T-cell (primary cell): ENCODE measurements around the gene SRRM3. TPM values are rescaled to one million over a fixed set of nuclear protein-coding genes. Genes with fewer than 3 reads are reported as not detected.
"Not testable (repeated sequence)": the region's sequence is repeated elsewhere in the genome, so short reads cannot be mapped to it uniquely, and the experiment has no call there.

Experiments
- ATAC-seq, 4 experiments: fragments of 200-7000 bp in 3 of 4; fragments of 150-1000 bp in 1 of 4; cut with Tn5 transposase; replicated peaks in 1 of 4; 1 replicate in 3 of 4; 2 replicates in 1 of 4; pipeline ENCODE4 v1.10.0; 2021; ENCODE audit warnings: moderate library complexity in 3 of 4, mild to moderate bottlenecking in 2 of 4, moderate number of reproducible peaks in 1 of 4
- CTCF ChIA-PET, 2 donors: fragments of 300-600 bp; sonication (Branson Sonifier 250); formaldehyde crosslinking; loops; one replicate each; lab custom pipeline; 2022; ENCODE audit warnings: antibody characterized with exemption in 2 of 2; lab: Charles Lee
- POLR2A ChIA-PET, 2 donors: fragments of 300-600 bp; sonication (Branson Sonifier 250); formaldehyde crosslinking; loops; one replicate each; lab custom pipeline; 2022; ENCODE audit warnings: antibody characterized with exemption in 2 of 2; lab: Charles Lee
- DNase-seq, 35 experiments: peaks; one replicate each; pipeline versions ENCODE4 v3.0.0 to v3.0.0-alpha.2; 2013 to 2023
- H3K27ac ChIP-seq: one replicate; pipeline ENCODE4 v1.5.1; 2013; ENCODE audit warnings: low read length
- H3K27me3 ChIP-seq, 2 experiments: replicated peaks in 1 of 2; 1 replicate in 1 of 2; 2 replicates in 1 of 2; pipeline versions ENCODE4 v1.6.1 to v1.7.0; 2013; ENCODE audit warnings: low read length in 1 of 2, mixed read lengths in 1 of 2; ENCODE audit not compliant: control insufficient read depth in 2 of 2, insufficient read depth in 2 of 2; ENCODE audit errors: extremely low read depth in 1 of 2
- H3K36me3 ChIP-seq, 2 donors: 1 replicate in 1 of 2; 2 replicates in 1 of 2; pipeline versions ENCODE4 v1.6.1 to v1.7.0; 2013; ENCODE audit warnings: low read length in 1 of 2; ENCODE audit not compliant: control insufficient read depth in 2 of 2, insufficient read depth in 1 of 2; ENCODE audit errors: extremely low read depth in 1 of 2
- H3K4me1 ChIP-seq, 2 experiments: 1 replicate in 1 of 2; 2 replicates in 1 of 2; pipeline versions ENCODE4 v1.6.1 to v1.7.0; 2013; ENCODE audit warnings: low read length in 2 of 2, mixed read lengths in 1 of 2; ENCODE audit not compliant: insufficient read depth in 2 of 2, control insufficient read depth in 1 of 2; ENCODE audit errors: extremely low read depth in 1 of 2
- H3K4me3 ChIP-seq, 2 donors: 1 replicate in 1 of 2; 2 replicates in 1 of 2; pipeline versions ENCODE4 v1.5.1 to v1.7.0; 2013; ENCODE audit warnings: mild to moderate bottlenecking in 2 of 2, low read length in 1 of 2, moderate library complexity in 1 of 2; ENCODE audit not compliant: control insufficient read depth in 1 of 2; ENCODE audit errors: extremely low read depth in 1 of 2
- H3K9me3 ChIP-seq: 2 replicates; pipeline ENCODE4 v1.7.0; 2013
- H3K27ac Mint-ChIP-seq, 2 donors: one replicate each; pipeline ENCODE4 v1.8.0; 2020 to 2021; ENCODE audit warnings: mild to moderate bottlenecking in 2 of 2, mixed read lengths in 2 of 2
- H3K27me3 Mint-ChIP-seq, 2 donors: one replicate each; pipeline ENCODE4 v1.8.0; 2021 to 2022; ENCODE audit warnings: mixed read lengths in 2 of 2
- H3K36me3 Mint-ChIP-seq: one replicate; pipeline ENCODE4 v1.8.0; 2021; ENCODE audit warnings: mixed read lengths
- H3K4me1 Mint-ChIP-seq, 3 donors: one replicate each; pipeline ENCODE4 v1.8.0; 2020 to 2022; ENCODE audit warnings: mixed read lengths in 3 of 3, mild to moderate bottlenecking in 1 of 3
- H3K4me3 Mint-ChIP-seq, 3 donors: one replicate each; pipeline ENCODE4 v1.8.0; 2020 to 2022; ENCODE audit warnings: mild to moderate bottlenecking in 3 of 3, mixed read lengths in 3 of 3, moderate library complexity in 3 of 3
- H3K9me3 Mint-ChIP-seq, 3 donors: one replicate each; pipeline ENCODE4 v1.8.0; 2020 to 2022; ENCODE audit warnings: mixed read lengths in 3 of 3
- whole genome bisulfite sequencing: methylation state at CpG from one replicate; pipeline ENCODE4 v1.1.5; 2013; ENCODE audit warnings: missing lambda C conversion rate; ENCODE audit not compliant: insufficient coverage; 5-methylcytosine and 5-hydroxymethylcytosine counted together
- total RNA-seq, 35 experiments: library from RNA in 6 of 35; stranded (reverse) in 6 of 35; fragments of 120-200 nt in 1 of 35; gene quantifications; one replicate each; pipeline versions ENCODE4 v1.2.1 to v1.2.4 and lab custom pipeline; 2013 to 2026

Gene SRRM3
- total RNA-seq, 5 donors from 2014 or later (not counting 1 experiment from before 2014, with no cell fraction given), result not detected

DNA sequence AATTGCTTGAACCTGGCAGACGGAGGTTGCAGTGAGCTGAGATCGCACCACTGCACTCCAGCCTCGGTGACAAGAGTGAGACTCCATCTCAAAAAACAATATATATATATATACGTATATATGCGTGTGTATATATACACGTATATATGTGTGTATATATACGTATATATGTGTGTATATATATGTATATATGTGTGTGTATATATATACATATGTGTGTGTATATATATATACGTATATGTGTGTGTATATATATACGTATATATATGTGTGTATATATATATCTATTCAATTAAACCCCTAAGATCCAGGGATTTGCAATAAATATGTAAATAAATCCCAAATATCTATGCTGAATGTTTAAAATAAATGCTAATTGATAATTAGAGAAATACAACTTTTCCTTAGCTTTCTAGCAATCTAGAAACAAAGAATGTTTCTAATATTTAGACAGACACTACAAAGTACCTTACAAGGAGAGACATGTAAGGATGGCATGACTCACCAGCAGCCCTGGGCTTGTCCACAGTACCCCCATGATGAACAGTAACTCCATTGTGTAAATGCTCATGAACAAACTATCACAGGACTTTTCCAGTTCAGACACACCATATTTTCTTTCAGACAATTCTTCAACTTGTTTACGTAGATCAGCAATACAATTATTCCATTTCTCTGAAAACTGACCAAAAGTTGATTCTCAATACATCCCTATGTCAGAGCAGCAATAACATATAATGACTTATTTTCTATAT, 39.1 kb upstream of the SRRM3 start:
- DNase-seq, H3K9me3 ChIP-seq, H3K36me3 ChIP-seq, H3K4me1 Mint-ChIP-seq, CTCF ChIA-PET, H3K27me3 ChIP-seq, H3K9me3 Mint-ChIP-seq, POLR2A ChIA-PET, ATAC-seq, H3K27ac Mint-ChIP-seq, H3K27ac ChIP-seq, H3K4me3 ChIP-seq, H3K4me3 Mint-ChIP-seq, H3K27me3 Mint-ChIP-seq, H3K36me3 Mint-ChIP-seq: not testable (repeated sequence)
- H3K4me1 ChIP-seq, result peaks cover 0 to 15% of the 10 kb centered on the region in 2 experiments
- WGBS, result 86% methylated on average over 1 of the region's 10 CpGs

DNA sequence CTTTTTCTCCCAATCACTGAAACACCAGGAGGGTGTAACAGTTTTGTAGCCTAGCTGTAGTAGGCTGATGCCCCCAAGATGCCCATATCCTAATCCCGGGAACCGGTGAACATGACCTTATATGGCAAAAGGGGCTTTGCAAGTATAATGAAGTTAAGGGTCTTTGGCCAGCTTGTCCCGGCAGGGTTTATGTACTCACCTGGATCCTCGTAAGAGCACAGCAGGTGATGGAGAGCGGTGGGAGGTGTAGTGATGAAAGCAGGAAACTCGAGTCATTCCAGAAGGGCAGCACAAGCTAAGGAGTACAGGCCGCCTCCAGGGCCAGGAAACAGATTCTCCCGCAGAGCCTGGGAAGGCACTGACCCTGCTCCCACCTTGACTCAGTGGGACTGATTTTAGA, 37.9 kb upstream of the SRRM3 start:
- DNase-seq, H3K4me1 Mint-ChIP-seq, H3K27me3 Mint-ChIP-seq, H3K27ac Mint-ChIP-seq, H3K9me3 ChIP-seq, CTCF ChIA-PET, ATAC-seq, H3K36me3 Mint-ChIP-seq, H3K9me3 Mint-ChIP-seq, POLR2A ChIA-PET, H3K4me3 Mint-ChIP-seq, H3K27me3 ChIP-seq, H3K4me3 ChIP-seq, H3K27ac ChIP-seq, H3K36me3 ChIP-seq: not testable (repeated sequence)
- H3K4me1 ChIP-seq, result peaks cover 0 to 15% of the 10 kb centered on the region in 2 experiments
- 80% methylated on average over 4 of the region's 8 CpGs for WGBS

DNA sequence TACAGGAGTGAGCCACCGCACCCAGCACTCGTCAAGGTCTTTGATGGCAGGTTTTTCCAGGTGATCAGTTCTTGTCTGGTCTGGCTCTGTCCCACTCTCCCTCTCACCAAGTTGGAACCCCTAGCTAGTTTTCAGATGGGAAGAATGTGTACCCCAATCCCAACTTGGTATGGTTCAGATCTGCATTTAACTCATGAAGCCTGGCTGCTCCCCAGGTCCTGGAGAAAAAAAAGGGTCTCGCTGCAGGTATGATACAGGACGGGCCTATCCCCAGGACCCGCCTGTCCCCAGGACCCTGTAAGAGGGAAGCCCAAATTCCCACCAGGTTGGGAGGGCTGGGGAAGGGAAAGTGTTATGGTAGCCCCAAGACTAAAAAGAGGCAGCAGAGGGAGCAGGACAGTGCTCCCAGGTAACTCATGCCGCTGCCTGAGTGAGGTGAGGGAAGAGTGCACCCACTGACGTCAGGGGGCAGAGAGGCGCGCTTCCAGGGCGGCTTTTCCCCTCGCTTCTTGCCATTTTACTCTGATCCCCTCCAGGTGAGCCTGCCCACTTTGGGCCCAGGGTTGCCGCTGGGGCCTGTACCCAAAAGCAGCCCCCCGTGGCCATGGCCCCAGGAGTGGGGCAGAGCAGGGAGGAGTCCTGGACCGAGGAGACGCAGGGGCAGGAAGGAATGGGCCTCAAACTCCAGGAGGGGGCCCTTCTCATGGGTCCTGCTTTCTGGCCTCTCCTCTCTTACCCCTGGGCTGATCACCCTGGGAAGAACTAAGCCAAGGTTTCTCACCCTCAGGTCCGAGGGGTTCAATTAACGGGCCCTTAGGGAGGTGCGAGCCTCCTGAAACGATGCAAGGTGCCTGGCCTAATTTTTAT, 36.4 kb upstream of the SRRM3 start:
- H3K9me3 Mint-ChIP-seq, result no peaks in the 10 kb centered on the region
- 100% methylated on average over 5 of the region's 19 CpGs for WGBS
- Histone ChIP-seq H3K4me1 (peaks cover 0 to 15% of the 10 kb centered on the region in 2 experiments), H3K27ac (no peak overlapping the region), H3K27me3 (peaks cover 0 to 6% of the 10 kb centered on the region in 2 experiments), H3K9me3 (no peaks in the 10 kb centered on the region), H3K4me3 (no peak overlapping the region), H3K36me3 (no peaks in the 10 kb centered on the region)
- ChIA-PET POLR2A (no interaction called here), CTCF (interaction anchor here in 1 of 2 donors (0.6 kb wide), 1 partner anchor 14 kb away, joined by 5 read pairs; no protein-coding TSS in a partner anchor)
- ATAC-seq, result no peak
- H3K36me3 Mint-ChIP-seq, result no peaks in the 10 kb centered on the region
- H3K4me3 Mint-ChIP-seq, result peak overlapping the region in 2 of 3 donors; percentile 13 to 31
- DNase-seq, result no peak
- no peak overlapping the region for H3K27ac Mint-ChIP-seq
- H3K27me3 Mint-ChIP-seq, result no peaks in the 10 kb centered on the region
- H3K4me1 Mint-ChIP-seq, result peaks cover 0 to 6% (median 6%) of the 10 kb centered on the region in 3 donors

DNA sequence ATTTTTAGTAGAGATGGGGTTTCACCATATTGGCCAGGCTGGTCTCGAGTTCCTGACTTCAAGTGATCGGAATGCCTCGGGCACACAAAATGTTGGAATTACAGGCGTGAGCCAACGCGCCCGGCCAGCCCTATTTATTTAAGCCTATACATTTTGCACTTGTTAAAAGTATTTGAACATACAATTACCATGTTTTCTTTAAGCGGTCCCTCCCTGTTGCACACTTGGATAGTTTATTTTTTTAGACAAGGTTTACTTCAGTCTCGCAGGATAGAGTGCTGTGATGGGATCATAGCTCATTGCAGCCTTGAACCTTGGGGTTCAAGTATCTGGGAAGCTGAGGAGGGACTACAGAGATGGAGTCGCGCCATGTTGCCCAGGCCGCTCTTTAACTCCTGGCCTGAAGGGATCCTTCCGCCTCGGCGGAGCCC, 35.7 kb upstream of the SRRM3 start:
- H3K27me3 ChIP-seq, result peaks cover 0 to 3% of the 10 kb centered on the region in 2 experiments
- 88% methylated on average over 8 of the region's 15 CpGs for WGBS
- H3K36me3 Mint-ChIP-seq, result no peaks in the 10 kb centered on the region
- no peak for DNase-seq
- H3K9me3 ChIP-seq, result no peaks in the 10 kb centered on the region
- H3K4me1 Mint-ChIP-seq, result peaks cover 0 to 6% (median 6%) of the 10 kb centered on the region in 3 donors
- H3K27ac ChIP-seq, result peak overlapping the region; percentile 90
- no peaks in the 10 kb centered on the region for H3K27me3 Mint-ChIP-seq
- H3K9me3 Mint-ChIP-seq, result no peaks in the 10 kb centered on the region
- peak overlapping the region; percentile 85 to 92 for H3K27ac Mint-ChIP-seq
- H3K36me3 ChIP-seq, result no peaks in the 10 kb centered on the region
- ChIA-PET POLR2A (interaction anchor here in 1 of 2 donors (1.2 kb wide), 2 partner anchors 12 to 133 kb away, joined by 3 to 5 read pairs; no protein-coding TSS in a partner anchor), CTCF (interaction anchor here in 1 of 2 donors (1.1 kb wide), 1 partner anchor 12 kb away, joined by 4 read pairs; no protein-coding TSS in a partner anchor)
- H3K4me3 Mint-ChIP-seq, result peak overlapping the region; percentile 82 to 88 (median 83)
- H3K4me3 ChIP-seq, result peak overlapping the region; percentile 60 to 95
- ATAC-seq, result no peak
- H3K4me1 ChIP-seq, result peaks cover 0 to 15% of the 10 kb centered on the region in 2 experiments

DNA sequence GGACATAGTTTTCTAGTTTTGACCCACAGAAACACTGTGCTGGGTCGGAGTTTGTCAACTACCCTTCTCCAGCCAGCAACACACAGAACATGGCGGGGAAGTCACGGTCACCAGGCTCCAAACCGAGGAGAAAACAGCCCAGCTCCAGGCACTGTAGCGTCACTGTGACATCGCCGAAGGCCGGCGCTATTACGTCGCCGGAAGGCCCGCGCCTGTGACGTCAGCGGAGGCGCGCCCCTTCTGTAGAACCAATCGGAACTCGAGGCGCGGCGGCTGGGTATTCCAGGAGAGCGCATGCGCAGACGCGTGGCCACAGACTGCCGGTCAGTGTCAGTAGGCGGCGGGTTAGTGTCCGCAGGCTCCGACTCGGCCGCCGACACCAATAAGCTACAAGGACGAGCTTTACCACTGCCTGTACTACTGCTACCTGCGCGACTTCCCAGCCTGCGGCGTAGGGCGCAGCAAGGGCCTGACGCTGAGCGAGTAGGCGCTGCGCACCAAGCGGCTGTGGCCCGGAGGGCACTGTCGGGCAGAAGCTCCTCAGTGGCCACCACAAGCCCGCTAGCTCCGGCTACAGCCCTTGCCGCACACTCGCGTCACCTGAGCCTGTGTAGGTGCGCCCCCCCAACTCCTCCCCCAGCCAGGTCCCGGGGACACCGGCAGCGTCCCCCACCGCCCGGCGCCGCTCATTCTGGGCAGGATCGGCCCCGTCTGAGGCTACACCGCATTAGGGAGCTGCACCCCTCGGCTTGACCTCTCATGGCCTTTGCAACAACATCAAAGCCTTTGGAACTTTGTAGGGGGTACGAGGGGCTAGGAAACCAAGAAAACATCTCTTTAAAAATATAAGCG, 35.1 kb upstream of the SRRM3 start:
- H3K9me3 ChIP-seq, result no peaks in the 10 kb centered on the region
- Mint-ChIP-seq H3K36me3 (no peaks in the 10 kb centered on the region), H3K4me1 (peaks cover 0 to 6% (median 6%) of the 10 kb centered on the region in 3 donors), H3K9me3 (no peaks in the 10 kb centered on the region), H3K27ac (peak overlapping the region; percentile 85 to 92), H3K27me3 (no peaks in the 10 kb centered on the region), H3K4me3 (peak overlapping the region; percentile 82 to 88 (median 83))
- POLR2A ChIA-PET, result interaction anchor here in 1 of 2 donors (0.6 to 1.2 kb wide), 3 partner anchors 13 to 132 kb away, joined by 3 to 5 read pairs (median 4); no protein-coding TSS in a partner anchor
- H3K27ac ChIP-seq, result peak overlapping the region; percentile 90
- ATAC-seq, result peak; percentile 87 to 94 (median 89)
- peak; percentile 78 to 95 (median 87) for DNase-seq
- peaks cover 0 to 15% of the 10 kb centered on the region in 2 experiments for H3K4me1 ChIP-seq
- H3K36me3 ChIP-seq, result no peaks in the 10 kb centered on the region
- peak overlapping the region; percentile 60 to 95 for H3K4me3 ChIP-seq
- CTCF ChIA-PET, result interaction anchor here (0.6 to 1.1 kb wide), 4 partner anchors 12 to 211 kb away, joined by 3 to 4 read pairs (median 4); no protein-coding TSS in a partner anchor
- H3K27me3 ChIP-seq, result peaks cover 0 to 3% of the 10 kb centered on the region in 2 experiments
- WGBS, result 2% methylated on average over 57 of the region's 67 CpGs
